ENCODE measurements around the gene SUMO2.

SUMO2 gene

DNA sequence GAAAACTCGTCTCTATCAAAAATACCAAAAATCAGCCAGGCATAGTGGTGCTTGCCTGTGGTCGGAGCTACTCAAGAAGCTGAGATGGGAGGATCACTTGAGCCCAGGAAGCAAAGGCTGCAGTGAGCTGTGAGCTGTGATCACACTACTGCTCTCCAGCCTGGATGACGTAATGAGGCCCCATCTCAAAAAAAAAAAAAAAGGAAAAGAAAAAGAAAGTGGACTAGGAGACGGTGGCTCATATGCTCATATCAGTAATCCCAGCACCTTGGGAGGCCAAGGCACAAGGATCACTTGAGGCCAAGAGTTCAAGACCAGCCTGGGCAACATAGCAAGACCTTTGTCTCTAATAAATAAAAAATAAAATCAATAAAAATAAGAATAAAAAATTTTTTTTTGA lies 8.8 kb upstream of the SUMO2 start:
- DNase-seq: no peak
- TF ChIP-seq, protein P1, sequence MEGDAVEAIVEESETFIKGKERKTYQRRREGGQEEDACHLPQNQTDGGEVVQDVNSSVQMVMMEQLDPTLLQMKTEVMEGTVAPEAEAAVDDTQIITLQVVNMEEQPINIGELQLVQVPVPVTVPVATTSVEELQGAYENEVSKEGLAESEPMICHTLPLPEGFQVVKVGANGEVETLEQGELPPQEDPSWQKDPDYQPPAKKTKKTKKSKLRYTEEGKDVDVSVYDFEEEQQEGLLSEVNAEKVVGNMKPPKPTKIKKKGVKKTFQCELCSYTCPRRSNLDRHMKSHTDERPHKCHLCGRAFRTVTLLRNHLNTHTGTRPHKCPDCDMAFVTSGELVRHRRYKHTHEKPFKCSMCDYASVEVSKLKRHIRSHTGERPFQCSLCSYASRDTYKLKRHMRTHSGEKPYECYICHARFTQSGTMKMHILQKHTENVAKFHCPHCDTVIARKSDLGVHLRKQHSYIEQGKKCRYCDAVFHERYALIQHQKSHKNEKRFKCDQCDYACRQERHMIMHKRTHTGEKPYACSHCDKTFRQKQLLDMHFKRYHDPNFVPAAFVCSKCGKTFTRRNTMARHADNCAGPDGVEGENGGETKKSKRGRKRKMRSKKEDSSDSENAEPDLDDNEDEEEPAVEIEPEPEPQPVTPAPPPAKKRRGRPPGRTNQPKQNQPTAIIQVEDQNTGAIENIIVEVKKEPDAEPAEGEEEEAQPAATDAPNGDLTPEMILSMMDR (IDR thresholded peaks at IDR 0.05; ENCODE audit: low read depth, low read length): no peak
- no peaks in the 10 kb centered on the region for H3K27me3 ChIP-seq (ENCODE audit: insufficient read depth, low read depth, severe bottlenecking)

GRCh38 chr17:75188614-75189013 lies 5.9 kb upstream of the SUMO2 start:
- Histone ChIP-seq H3K27me3 (ENCODE audit: insufficient read depth, low read depth, severe bottlenecking) (no peaks in the 10 kb centered on the region), H3K36me3 (no peaks in the 10 kb centered on the region), H3K27ac (no peak overlapping the region), H3K4me3 (ENCODE audit: low read depth, low read length) (no peak overlapping the region), H3K9me3 (ENCODE audit: severe bottlenecking) (peaks cover under 1% of the 10 kb centered on the region)
- no peak for DNase-seq
- TF ChIP-seq, protein P1 (IDR thresholded peaks at IDR 0.05; ENCODE audit: low read depth, low read length): no peak

More for the DNA sequence above, 8.8 kb upstream of the SUMO2 start:
- Histone ChIP-seq H3K36me3 (no peaks in the 10 kb centered on the region), H3K27ac (no peak overlapping the region), H3K4me3 (ENCODE audit: low read depth, low read length) (no peak overlapping the region), H3K9me3 (ENCODE audit: severe bottlenecking) (no peaks in the 10 kb centered on the region)

GRCh38 chr17:75183999-75184884 lies 1.5 kb upstream of the SUMO2 start:
- Histone ChIP-seq H3K27me3 (ENCODE audit: insufficient read depth, low read depth, severe bottlenecking) (no peaks in the 10 kb centered on the region), H3K9me3 (ENCODE audit: severe bottlenecking) (peaks cover 4% of the 10 kb centered on the region), H3K36me3 (peaks cover 30% of the 10 kb centered on the region), H3K27ac (no peak overlapping the region), H3K4me3 (ENCODE audit: low read depth, low read length) (no peak overlapping the region)
- TF ChIP-seq, protein P1 (IDR thresholded peaks at IDR 0.05; ENCODE audit: low read depth, low read length): no peak
- no peak for DNase-seq

DNA sequence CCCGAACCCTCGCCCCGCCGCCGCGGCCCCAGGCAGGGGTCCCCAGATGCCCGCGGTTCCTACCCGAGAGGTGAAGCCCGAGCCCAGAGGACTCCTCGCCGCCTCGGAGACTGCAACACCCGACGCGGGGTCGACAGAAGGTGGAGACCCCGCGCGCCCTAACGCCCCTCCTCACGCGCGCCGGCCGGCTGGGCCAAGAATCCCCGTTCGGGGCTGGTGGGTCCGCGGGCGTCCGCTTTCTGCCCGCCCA lies 515 bp downstream of the SUMO2 start:
- TF ChIP-seq, protein P1 (IDR thresholded peaks at IDR 0.05; ENCODE audit: low read depth, low read length): no peak
- peak overlapping the region; percentile 99 for H3K27ac ChIP-seq
- no peak for DNase-seq
- peaks cover 48% of the 10 kb centered on the region for H3K36me3 ChIP-seq
- H3K4me3 ChIP-seq (ENCODE audit: low read depth, low read length): peak overlapping the region; percentile 86
- no peaks in the 10 kb centered on the region for H3K27me3 ChIP-seq (ENCODE audit: insufficient read depth, low read depth, severe bottlenecking)
- H3K9me3 ChIP-seq (ENCODE audit: severe bottlenecking): peaks cover 4% of the 10 kb centered on the region

DNA sequence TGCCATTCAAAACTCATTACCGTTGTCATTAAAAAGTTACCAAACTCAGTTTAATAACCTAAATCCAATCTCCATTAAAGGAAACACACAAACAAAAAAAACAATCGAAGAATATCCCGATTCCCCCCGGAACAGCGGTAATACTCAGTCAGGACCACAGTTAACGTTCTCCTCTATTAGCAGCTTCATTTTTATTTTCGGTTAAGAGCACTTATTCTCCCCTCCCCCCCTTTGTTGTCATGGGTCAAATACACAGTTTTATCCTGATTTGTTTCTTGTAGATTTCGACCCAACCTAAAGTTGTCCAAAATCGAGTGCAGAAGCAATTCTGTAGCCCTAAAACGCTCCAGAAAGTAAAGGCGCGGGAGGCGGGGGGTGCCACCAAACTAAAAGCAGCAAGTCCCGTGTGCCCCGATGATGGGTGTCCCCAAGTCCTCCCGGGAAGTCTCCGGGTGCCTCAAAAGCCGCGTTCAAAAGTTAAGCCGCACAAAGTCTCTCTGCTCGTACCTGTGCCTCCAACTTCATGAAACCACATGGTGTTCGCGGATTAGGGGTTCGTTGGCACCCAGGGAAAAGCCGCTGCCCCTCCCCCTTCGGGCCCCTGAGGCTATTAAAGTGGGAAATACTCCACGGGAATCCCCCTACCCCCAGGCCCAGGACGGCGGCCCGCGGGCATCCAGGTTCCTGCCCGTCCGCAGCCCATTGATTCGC lies 996 bp downstream of the SUMO2 start:
- DNase-seq: peak; percentile 61
- Histone ChIP-seq H3K36me3 (peaks cover 53% of the 10 kb centered on the region), H3K9me3 (ENCODE audit: severe bottlenecking) (peaks cover 4% of the 10 kb centered on the region), H3K27me3 (ENCODE audit: insufficient read depth, low read depth, severe bottlenecking) (no peaks in the 10 kb centered on the region), H3K27ac (peak overlapping the region; percentile 99), H3K4me3 (ENCODE audit: low read depth, low read length) (peak overlapping the region; percentile 86)
- TF ChIP-seq, protein P1 (IDR thresholded peaks at IDR 0.05; ENCODE audit: low read depth, low read length): no peak

All from WERI-Rb-1 (cell line).